ENCODE results near the gene GFOD2.

GFOD2 gene

GRCh38 chr16:67661886-67662652, 57.0 kb downstream of the GFOD2 start:
- no peak overlapping the region for H3K27ac ChIP-seq (ENCODE audit: low read depth, low read length)
- H3K9ac ChIP-seq (ENCODE audit: low read length in 5 of 5): no peak overlapping the region
- H3K4me1 ChIP-seq (ENCODE audit: control insufficient read depth in 5 of 5, insufficient read depth in 5 of 5, low read length in 5 of 5): peaks cover 0 to 42% (median 35%) of the 10 kb centered on the region in 5 donors
- no peak overlapping the region for H3K4me3 ChIP-seq (ENCODE audit: low read depth in 1 of 5, low read length in 5 of 5)
- H3K36me3 ChIP-seq (ENCODE audit: control insufficient read depth in 5 of 5, insufficient read depth in 5 of 5, low read length in 5 of 5): peaks cover 0 to 38% (median 19%) of the 10 kb centered on the region in 5 donors
- H3K9me3 ChIP-seq (ENCODE audit: control insufficient read depth in 5 of 5, low read length in 5 of 5): no peaks in the 10 kb centered on the region
- no peaks in the 10 kb centered on the region for H3K27me3 ChIP-seq (ENCODE audit: control insufficient read depth in 5 of 5, insufficient read depth in 4 of 5, low read length in 5 of 5)

GRCh38 chr16:67661101-67661761, 57.9 kb downstream of the GFOD2 start:
- Histone ChIP-seq H3K27me3 (ENCODE audit: control insufficient read depth in 5 of 5, insufficient read depth in 4 of 5, low read length in 5 of 5) (peaks cover 0 to 3% (median 0%) of the 10 kb centered on the region in 5 donors), H3K36me3 (ENCODE audit: control insufficient read depth in 5 of 5, insufficient read depth in 5 of 5, low read length in 5 of 5) (peaks cover 0 to 43% (median 21%) of the 10 kb centered on the region in 5 donors), H3K9ac (ENCODE audit: low read length in 5 of 5) (peak overlapping the region in 3 of 5 donors; percentile 1 to 59 (median 56)), H3K4me1 (ENCODE audit: control insufficient read depth in 5 of 5, insufficient read depth in 5 of 5, low read length in 5 of 5) (peaks cover 0 to 36% (median 31%) of the 10 kb centered on the region in 5 donors), H3K27ac (ENCODE audit: low read depth, low read length) (peak overlapping the region; percentile 30), H3K4me3 (ENCODE audit: low read depth in 1 of 5, low read length in 5 of 5) (peak overlapping the region; percentile 51 to 97 (median 93)), H3K9me3 (ENCODE audit: control insufficient read depth in 5 of 5, low read length in 5 of 5) (no peaks in the 10 kb centered on the region)

- Histone ChIP-seq H3K4me1 (ENCODE audit: control insufficient read depth in 5 of 5, insufficient read depth in 5 of 5, low read length in 5 of 5) (peaks cover 0 to 30% (median 25%) of the 10 kb centered on the region in 5 donors), H3K27me3 (ENCODE audit: control insufficient read depth in 5 of 5, insufficient read depth in 4 of 5, low read length in 5 of 5) (peaks cover 0 to 7% (median 0%) of the 10 kb centered on the region in 5 donors), H3K9me3 (ENCODE audit: control insufficient read depth in 5 of 5, low read length in 5 of 5) (no peaks in the 10 kb centered on the region), H3K9ac (ENCODE audit: low read length in 5 of 5) (peak within 1 kb of the TSS in 4 of 5 donors; percentile 70 to 88 (median 79)), H3K27ac (ENCODE audit: low read depth, low read length) (peak within 1 kb of the TSS; percentile 81), H3K4me3 (ENCODE audit: low read depth in 1 of 5, low read length in 5 of 5) (peak within 1 kb of the TSS; percentile 80 to 97 (median 93)), H3K36me3 (ENCODE audit: control insufficient read depth in 5 of 5, insufficient read depth in 5 of 5, low read length in 5 of 5) (peaks cover 0 to 43% (median 21%) of the 10 kb centered on the region in 5 donors)
Observed at GRCh38 chr16:67660564-67661028, 58.5 kb downstream of the GFOD2 start, which contains the start of gene PARD6A. TSS of gene PARD6A (plus strand) at chr16:67660960. CDS start at chr16:67661039, 79 bp downstream.

- Histone ChIP-seq H3K36me3 (ENCODE audit: control insufficient read depth in 5 of 5, insufficient read depth in 5 of 5, low read length in 5 of 5) (peaks cover 0 to 43% (median 21%) of the 10 kb centered on the region in 5 donors), H3K4me1 (ENCODE audit: control insufficient read depth in 5 of 5, insufficient read depth in 5 of 5, low read length in 5 of 5) (peaks cover 0 to 29% (median 24%) of the 10 kb centered on the region in 5 donors), H3K27me3 (ENCODE audit: control insufficient read depth in 5 of 5, insufficient read depth in 4 of 5, low read length in 5 of 5) (peaks cover under 1 to 12% (median 6%) of the 10 kb centered on the region in 5 donors)
Observed at GRCh38 chr16:67659675-67660563, 59.2 kb downstream of the GFOD2 start, which contains the start of gene ACD. TSS of gene ACD (minus strand) at chr16:67660260. CDS start at chr16:67660220, 40 bp downstream.

GRCh38 chr16:67658849-67659674, 60.1 kb downstream of the GFOD2 start:
- peaks cover 0 to 29% (median 24%) of the 10 kb centered on the region in 5 donors for H3K4me1 ChIP-seq (ENCODE audit: control insufficient read depth in 5 of 5, insufficient read depth in 5 of 5, low read length in 5 of 5)
- H3K36me3 ChIP-seq (ENCODE audit: control insufficient read depth in 5 of 5, insufficient read depth in 5 of 5, low read length in 5 of 5): peaks cover 0 to 40% (median 21%) of the 10 kb centered on the region in 5 donors
- no peaks in the 10 kb centered on the region for H3K9me3 ChIP-seq (ENCODE audit: control insufficient read depth in 5 of 5, low read length in 5 of 5)
- peaks cover 9 to 20% (median 15%) of the 10 kb centered on the region in 5 donors for H3K27me3 ChIP-seq (ENCODE audit: control insufficient read depth in 5 of 5, insufficient read depth in 4 of 5, low read length in 5 of 5)
- H3K27ac ChIP-seq (ENCODE audit: low read depth, low read length): no peak overlapping the region
- peak overlapping the region in 4 of 5 donors; percentile 61 to 88 (median 78) for H3K9ac ChIP-seq (ENCODE audit: low read length in 5 of 5)
- peak overlapping the region; percentile 33 to 97 (median 93) for H3K4me3 ChIP-seq (ENCODE audit: low read depth in 1 of 5, low read length in 5 of 5)

More at GRCh38 chr16:67659675-67660563, 59.2 kb downstream of the GFOD2 start, which contains the start of gene ACD:
- H3K9me3 ChIP-seq (ENCODE audit: control insufficient read depth in 5 of 5, low read length in 5 of 5): no peaks in the 10 kb centered on the region
- H3K9ac ChIP-seq (ENCODE audit: low read length in 5 of 5): peak within 1 kb of the TSS in 4 of 5 donors; percentile 70 to 88 (median 79)
- peak within 1 kb of the TSS; percentile 80 to 97 (median 93) for H3K4me3 ChIP-seq (ENCODE audit: low read depth in 1 of 5, low read length in 5 of 5)
- peak within 1 kb of the TSS; percentile 81 for H3K27ac ChIP-seq (ENCODE audit: low read depth, low read length)

- H3K27ac ChIP-seq (ENCODE audit: low read depth, low read length): no peak overlapping the region
- no peak overlapping the region for H3K4me3 ChIP-seq (ENCODE audit: low read depth in 1 of 5, low read length in 5 of 5)
- peaks cover 0 to 35% (median 31%) of the 10 kb centered on the region in 5 donors for H3K4me1 ChIP-seq (ENCODE audit: control insufficient read depth in 5 of 5, insufficient read depth in 5 of 5, low read length in 5 of 5)
- H3K9ac ChIP-seq (ENCODE audit: low read length in 5 of 5): no peak overlapping the region
- H3K27me3 ChIP-seq (ENCODE audit: control insufficient read depth in 5 of 5, insufficient read depth in 4 of 5, low read length in 5 of 5): peaks cover 13 to 29% (median 17%) of the 10 kb centered on the region in 5 donors
- no peaks in the 10 kb centered on the region for H3K9me3 ChIP-seq (ENCODE audit: control insufficient read depth in 5 of 5, low read length in 5 of 5)
- H3K36me3 ChIP-seq (ENCODE audit: control insufficient read depth in 5 of 5, insufficient read depth in 5 of 5, low read length in 5 of 5): peaks cover 0 to 30% (median 19%) of the 10 kb centered on the region in 5 donors
Observed at GRCh38 chr16:67657751-67658518, 61.2 kb downstream of the GFOD2 start.

- H3K36me3 ChIP-seq (ENCODE audit: control insufficient read depth in 5 of 5, insufficient read depth in 5 of 5, low read length in 5 of 5): peaks cover 0 to 24% (median 14%) of the 10 kb centered on the region in 5 donors
Observed at GRCh38 chr16:67657017-67657608, 62.0 kb downstream of the GFOD2 start.

More at GRCh38 chr16:67657017-67657608, 62.0 kb downstream of the GFOD2 start:
- Histone ChIP-seq H3K9ac (ENCODE audit: low read length in 5 of 5) (no peak overlapping the region), H3K27ac (ENCODE audit: low read depth, low read length) (no peak overlapping the region), H3K4me1 (ENCODE audit: control insufficient read depth in 5 of 5, insufficient read depth in 5 of 5, low read length in 5 of 5) (peaks cover 0 to 38% (median 31%) of the 10 kb centered on the region in 5 donors), H3K4me3 (ENCODE audit: low read depth in 1 of 5, low read length in 5 of 5) (no peak overlapping the region), H3K27me3 (ENCODE audit: control insufficient read depth in 5 of 5, insufficient read depth in 4 of 5, low read length in 5 of 5) (peaks cover 17 to 33% (median 19%) of the 10 kb centered on the region in 5 donors), H3K9me3 (ENCODE audit: control insufficient read depth in 5 of 5, low read length in 5 of 5) (no peaks in the 10 kb centered on the region)
